NCI-H2171 (cell line): ENCODE measurements around the gene LAMA4.
"Not testable (repeated sequence)": the region's sequence is repeated elsewhere in the genome, so short reads cannot be mapped to it uniquely, and the experiment has no call there.

ENCODE experiments used
- DNase-seq: peaks from one replicate; lab custom pipeline; 2025; lab: John Stamatoyannopoulos, UW

Gene LAMA4

GRCh38 chr6:112216662-112217551 is 37.5 kb downstream of the LAMA4 start:
- DNase-seq: no peak

- peak; percentile 68 for DNase-seq
Measured at GRCh38 chr6:112215488-112216284, 38.7 kb downstream of the LAMA4 start.

GRCh38 chr6:112214739-112215269 is 39.6 kb downstream of the LAMA4 start:
- DNase-seq: no peak

GRCh38 chr6:112210852-112211251 is 43.5 kb downstream of the LAMA4 start:
- no peak for DNase-seq

GRCh38 chr6:112209131-112209530 is 45.2 kb downstream of the LAMA4 start:
- DNase-seq: no peak

- DNase-seq: no peak
Measured at GRCh38 chr6:112207776-112208175, 46.6 kb downstream of the LAMA4 start.

- no peak for DNase-seq
Measured at GRCh38 chr6:112207131-112207530, 47.2 kb downstream of the LAMA4 start.

GRCh38 chr6:112206110-112206458 is 48.3 kb downstream of the LAMA4 start:
- DNase-seq: no peak

GRCh38 chr6:112205427-112206109 is 48.8 kb downstream of the LAMA4 start:
- no peak for DNase-seq

GRCh38 chr6:112204350-112204706 is 50.0 kb downstream of the LAMA4 start:
- no peak for DNase-seq

GRCh38 chr6:112203577-112204349 is 50.6 kb downstream of the LAMA4 start:
- DNase-seq: no peak

- DNase-seq: peak; percentile 87
Measured at GRCh38 chr6:112202639-112203341, 51.6 kb downstream of the LAMA4 start.

GRCh38 chr6:112200185-112200914 is 54.0 kb downstream of the LAMA4 start:
- DNase-seq: not testable (repeated sequence)

GRCh38 chr6:112199001-112199403 is 55.4 kb downstream of the LAMA4 start:
- DNase-seq: no peak

- DNase-seq: no peak
Measured at GRCh38 chr6:112198582-112198981, 55.8 kb downstream of the LAMA4 start.

GRCh38 chr6:112197636-112198035 is 56.7 kb downstream of the LAMA4 start:
- no peak for DNase-seq

GRCh38 chr6:112196306-112196705 is 58.1 kb downstream of the LAMA4 start:
- no peak for DNase-seq

GRCh38 chr6:112195166-112195565 is 59.2 kb downstream of the LAMA4 start:
- no peak for DNase-seq

GRCh38 chr6:112194511-112194910 is 59.9 kb downstream of the LAMA4 start:
- DNase-seq: no peak

- DNase-seq: no peak
Measured at GRCh38 chr6:112193535-112194051, 60.8 kb downstream of the LAMA4 start.
